ENCODE measurements around the gene SPR.

The SPR gene

GRCh38 chr2:72916743-72917137 is 29.5 kb downstream of the SPR start:
- DNase-seq: no peak

DNA sequence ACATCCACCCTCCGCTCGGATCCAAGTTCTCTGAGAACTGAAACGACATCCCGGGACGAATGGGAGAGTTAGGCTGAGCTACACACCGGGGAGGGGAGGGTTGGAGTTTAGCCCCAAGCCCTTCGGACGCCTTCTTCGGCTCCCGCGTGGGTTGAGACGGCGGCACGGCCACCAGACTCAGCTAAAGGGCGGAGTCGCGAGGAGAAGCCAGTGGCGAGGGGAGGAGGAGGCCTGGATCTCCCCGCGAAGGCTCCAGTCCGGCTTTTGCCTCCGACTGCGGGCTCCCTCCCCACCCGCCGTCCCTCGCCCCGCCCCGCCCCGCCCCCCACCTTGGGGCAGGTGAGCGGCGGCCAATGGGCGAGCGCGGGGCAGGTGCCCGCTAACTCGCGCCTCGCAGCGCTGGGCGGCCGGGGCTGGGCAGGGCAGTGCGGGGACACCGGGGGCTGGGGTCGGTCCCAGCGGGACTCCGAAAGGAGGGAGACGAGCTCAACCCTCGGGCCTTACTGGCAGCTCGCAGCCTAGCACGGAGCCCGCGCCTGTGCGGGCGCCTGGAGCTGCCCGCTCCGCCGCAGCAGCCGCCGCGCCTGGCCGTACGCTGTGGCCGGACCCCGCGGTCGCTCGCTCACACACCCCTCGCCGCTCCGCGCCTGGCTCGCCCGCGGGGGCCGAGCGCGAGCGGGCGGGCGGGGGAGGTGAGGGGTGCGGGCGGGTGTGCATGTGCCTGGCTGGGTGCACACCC is 30.1 kb downstream of the SPR start, which contains the start of gene EMX1:
EMX1 (plus strand) TSS at position 382 of the 739 bp plus-strand sequence; CDS start at position 716, 334 bp downstream.
- DNase-seq: no peak

- no peak for DNase-seq
These were observed 30.8 kb downstream of the SPR start for GRCh38 chr2:72917877-72918553.

DNA sequence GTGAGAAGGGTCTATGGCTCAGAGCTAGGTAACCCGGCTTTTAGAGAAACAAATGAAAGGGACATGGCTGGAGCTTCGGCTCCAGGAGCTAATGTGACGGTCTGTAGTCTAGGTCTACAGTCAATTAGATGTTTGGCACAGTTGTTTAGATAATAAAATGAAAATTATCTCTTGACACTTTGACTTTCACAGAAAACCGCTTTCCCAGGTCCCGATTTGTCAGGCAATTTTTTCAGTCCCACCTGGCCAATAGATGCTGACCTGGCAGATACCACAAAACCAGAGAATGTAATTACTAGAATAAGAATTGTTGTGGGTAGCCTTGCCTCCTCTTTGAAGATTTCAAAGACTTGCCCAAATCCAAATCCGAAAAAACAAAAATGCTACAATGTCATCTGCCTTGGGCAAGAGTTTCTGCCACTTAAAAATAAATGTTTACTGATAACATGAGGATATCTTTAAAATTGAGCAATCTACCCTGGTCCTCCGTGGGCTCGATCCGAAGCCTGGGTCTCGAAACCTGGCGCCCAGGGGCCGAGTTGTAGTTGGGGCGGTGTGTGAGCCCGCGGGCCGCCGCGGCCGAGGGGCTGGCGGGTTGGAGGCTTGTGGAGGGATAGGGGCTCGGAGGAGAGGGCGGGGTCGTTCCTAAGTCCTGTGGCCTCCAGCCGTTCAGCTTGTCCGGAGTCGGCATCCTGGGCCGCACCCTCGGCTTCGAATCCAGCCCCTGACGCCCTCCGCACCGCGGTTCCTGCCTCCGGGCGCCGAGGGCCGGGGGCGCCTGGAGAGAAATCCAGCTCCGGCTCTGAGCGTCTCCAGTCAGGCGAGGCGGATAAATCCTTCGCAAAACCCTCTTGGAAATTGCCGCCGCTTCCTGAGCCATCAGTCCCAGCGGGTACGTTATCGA is 32.5 kb downstream of the SPR start:
- no peak for DNase-seq

DNA sequence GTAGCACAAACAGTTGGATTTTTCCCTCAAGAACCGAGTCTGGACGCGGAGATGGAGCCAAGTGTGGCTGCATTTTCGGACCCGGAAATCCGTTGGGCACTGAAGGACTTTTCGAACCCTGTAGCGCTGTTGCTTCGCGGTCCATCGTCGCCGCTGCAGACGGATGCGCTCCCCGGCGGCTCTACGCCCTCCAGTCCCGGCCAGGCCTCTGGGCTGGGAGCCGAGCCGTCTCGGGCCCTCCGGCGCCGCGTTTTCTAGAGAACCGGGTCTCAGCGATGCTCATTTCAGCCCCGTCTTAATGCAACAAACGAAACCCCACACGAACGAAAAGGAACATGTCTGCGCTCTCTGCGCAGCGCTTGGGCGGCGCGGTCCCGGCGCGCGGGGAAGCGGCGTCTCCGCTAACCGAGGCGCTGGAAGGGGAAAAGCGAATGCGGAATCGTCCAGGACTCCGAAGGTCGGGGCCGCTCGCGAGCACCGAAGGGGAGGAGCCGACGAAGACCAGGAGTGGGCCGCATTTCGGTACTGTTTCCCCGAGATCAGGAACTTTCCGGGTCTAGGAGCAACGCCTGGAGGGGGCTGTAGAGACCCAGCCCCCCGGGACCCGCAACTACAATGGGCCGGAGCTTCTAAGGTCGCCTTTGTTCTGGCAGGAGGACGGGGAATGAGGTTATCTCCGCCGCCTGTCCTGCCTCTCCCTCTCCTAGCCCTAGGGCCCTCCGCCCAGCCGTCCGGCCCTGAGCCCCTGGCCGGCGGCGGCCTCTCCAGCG is 33.3 kb downstream of the SPR start:
- no peak for DNase-seq

DNA sequence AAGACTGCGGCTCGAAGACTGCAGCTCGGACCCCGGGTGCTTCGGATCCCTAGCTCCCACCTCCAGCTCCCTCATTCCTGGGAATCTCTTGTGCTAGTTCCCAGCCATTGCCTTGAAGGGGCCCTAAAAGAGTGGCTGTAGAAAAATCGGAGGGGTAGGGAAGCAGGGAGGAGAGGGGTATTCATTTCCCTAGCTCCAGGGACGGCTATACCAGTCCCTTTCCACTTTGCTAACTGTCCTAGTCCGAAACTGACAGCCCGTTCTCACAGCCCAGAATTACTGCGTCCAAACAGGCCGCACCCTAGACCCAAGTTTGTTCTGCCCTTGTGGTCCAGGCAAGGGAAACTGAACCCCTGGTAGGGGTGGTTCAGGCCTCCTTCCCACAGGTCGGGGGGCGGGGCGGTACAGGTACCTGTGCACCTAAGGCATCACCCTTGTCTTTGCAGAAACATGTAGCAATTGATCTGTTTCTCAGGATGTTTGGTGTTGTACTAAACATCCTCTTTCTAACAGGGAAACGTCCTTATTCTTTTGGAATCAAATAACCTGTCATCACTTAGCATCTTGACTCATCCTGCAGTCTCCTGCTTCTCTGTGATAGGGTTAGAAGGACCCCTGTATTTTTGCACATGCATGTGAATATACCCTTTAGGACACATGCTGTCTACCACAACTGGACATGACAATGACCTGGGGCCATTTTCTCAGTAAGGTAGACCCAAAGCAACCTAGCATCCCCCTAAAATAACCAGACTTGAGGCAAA is 34.1 kb downstream of the SPR start:
- no peak for DNase-seq

DNA sequence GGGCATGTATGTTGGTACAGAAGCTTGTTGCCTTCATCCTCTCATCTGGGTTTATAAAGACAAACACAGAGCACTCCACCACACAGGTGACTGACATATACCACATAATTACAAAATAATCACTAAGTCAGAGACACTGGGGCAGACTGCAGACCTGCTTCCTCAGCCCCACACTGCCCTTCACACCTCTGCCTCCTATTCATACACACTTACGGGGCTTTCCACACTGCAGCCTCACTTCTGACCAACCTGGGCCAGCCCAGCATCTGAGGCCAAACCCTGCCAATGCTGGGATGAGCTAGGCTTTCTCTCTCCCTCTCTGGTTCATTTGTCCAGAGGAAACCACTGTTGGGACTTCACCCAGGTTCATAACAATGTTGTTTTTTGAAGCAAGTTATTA is 34.6 kb downstream of the SPR start:
- DNase-seq: no peak

- DNase-seq: no peak
These were observed 36.7 kb downstream of the SPR start for GRCh38 chr2:72923833-72924352.

DNA sequence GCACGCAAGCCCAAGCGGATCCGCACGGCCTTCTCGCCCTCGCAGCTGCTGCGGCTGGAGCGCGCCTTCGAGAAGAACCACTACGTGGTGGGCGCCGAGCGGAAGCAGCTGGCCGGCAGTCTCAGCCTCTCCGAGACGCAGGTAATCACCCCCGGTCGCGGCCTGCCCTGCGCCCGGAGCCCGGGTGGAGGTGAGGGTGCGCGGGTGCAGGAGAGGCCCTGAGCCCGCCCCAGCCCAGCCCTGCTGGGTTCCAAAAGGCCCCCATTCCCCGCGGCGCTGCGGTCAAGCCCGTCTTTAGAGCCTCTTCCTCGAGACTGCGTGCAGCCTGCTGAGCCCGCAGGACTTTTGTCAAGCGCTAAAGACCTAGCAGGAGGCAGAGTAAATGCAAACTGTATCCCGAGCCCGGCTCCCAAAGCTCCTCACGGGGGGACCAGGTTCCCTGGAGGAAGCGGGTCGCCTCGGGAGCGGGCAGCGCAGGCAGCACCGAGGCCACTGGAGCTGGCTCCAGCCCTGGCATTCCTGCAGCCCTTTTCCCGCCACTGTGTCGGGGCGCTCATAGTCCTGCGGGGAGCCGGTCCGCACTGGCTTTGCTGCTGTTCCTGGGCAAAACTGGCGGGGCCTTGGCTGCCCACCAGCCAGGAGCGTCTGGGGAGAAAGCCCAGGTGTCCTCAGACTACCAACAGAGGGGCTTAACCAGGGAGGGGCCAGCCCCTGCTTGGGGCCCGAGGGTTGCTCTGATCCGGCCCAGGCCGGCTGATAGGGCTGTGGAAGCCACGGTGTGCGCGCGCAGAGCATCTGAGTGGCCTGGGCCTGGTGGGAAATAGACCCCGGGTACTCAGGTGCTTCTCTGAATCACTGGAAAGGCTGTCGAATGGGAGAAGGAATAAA is 37.4 kb downstream of the SPR start:
- DNase-seq: no peak

GRCh38 chr2:72925328-72925943 is 38.2 kb downstream of the SPR start:
- DNase-seq: no peak

GRCh38 chr2:72926368-72926767 is 39.2 kb downstream of the SPR start:
- no peak for DNase-seq

- DNase-seq: no peak
These were observed 39.7 kb downstream of the SPR start for GRCh38 chr2:72926811-72927465.

- DNase-seq: no peak
These were observed 40.7 kb downstream of the SPR start for GRCh38 chr2:72927619-72928550.

GRCh38 chr2:72929010-72929409 is 41.8 kb downstream of the SPR start:
- DNase-seq: no peak

GRCh38 chr2:72931280-72931910 is 44.2 kb downstream of the SPR start:
- DNase-seq: no peak

DNA sequence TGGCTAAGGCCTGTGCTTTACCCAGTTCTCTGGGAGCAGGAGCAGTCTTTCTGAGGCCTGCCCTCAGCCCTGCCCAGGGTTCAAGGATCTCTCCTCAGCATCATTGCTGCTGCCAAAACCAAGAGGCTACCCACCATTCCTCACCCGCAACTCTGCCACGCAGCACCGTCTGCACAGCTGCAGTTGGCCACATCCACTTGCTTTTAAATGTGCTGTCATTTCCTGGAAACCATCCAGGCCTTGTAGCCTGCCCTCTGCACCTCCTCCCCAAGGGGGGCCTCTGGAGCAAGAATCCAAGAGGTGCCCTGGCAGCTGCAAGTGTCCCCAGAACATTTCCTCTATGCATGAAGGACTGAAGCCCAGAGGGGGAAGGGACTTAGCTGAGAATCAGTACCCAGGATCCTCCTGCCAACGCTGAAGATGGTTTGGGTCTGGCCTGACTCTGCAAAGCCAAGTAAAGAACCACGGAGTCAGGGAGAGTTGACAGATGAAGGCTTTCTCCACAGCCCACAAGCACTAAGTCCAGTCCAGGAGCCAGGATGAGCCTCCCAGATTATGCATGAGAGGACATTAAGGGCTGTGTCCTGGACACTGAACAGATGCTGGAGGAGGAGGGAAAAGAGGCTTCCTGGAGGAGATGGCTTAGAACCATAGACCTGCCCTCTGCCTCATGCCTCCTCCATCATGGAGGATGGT is 45.0 kb downstream of the SPR start:
- DNase-seq: no peak

DNA sequence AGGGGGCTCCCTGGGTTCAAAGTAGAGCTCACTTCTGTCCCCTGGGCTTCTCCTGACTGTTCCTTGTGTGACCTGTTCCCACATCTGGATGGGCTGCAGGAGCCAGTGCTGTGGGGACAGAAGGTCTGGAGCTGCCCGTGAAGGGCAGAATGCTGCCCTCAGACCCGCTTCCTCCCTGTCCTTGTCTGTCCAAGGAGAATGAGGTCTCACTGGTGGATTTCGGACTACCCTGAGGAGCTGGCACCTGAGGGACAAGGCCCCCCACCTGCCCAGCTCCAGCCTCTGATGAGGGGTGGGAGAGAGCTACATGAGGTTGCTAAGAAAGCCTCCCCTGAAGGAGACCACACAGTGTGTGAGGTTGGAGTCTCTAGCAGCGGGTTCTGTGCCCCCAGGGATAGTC is 45.6 kb downstream of the SPR start:
- DNase-seq: no peak

Data from activated effector memory CD4-positive, alpha-beta T cell treated with Interleukin-2 at 50 U/mL for 16 hours (primary cell).